Activated gamma-delta T cell (primary cell): ENCODE results near the gene NCK2.

ENCODE experiments used
- DNase-seq: peaks from one replicate; lab custom pipeline; 2025; lab: John Stamatoyannopoulos, UW

NCK2 gene

GRCh38 chr2:105873721-105874120 is 129.0 kb downstream of the NCK2 start:
- DNase-seq = no peak

- no peak for DNase-seq
Measured at GRCh38 chr2:105874466-105874865, 129.8 kb downstream of the NCK2 start.

DNA sequence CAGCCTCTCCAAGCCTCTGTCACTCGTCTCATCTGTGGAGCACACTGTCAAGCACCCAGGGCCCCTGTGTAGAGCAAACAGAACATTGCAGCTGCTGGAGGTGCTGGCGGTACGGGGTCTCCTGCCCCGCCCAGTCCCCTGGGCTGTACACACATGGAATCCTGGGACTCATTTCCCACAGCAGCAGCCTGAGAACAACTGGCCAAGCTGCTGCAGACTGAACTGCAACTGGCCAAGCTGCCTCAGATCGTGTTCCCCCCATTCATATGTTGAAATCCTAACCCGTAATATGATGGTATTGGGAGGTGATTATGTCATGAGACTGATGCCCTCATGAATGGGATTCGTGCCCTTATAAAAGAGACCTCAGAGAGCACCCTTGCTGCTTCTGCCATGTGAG is 130.5 kb downstream of the NCK2 start:
- no peak for DNase-seq

DNA sequence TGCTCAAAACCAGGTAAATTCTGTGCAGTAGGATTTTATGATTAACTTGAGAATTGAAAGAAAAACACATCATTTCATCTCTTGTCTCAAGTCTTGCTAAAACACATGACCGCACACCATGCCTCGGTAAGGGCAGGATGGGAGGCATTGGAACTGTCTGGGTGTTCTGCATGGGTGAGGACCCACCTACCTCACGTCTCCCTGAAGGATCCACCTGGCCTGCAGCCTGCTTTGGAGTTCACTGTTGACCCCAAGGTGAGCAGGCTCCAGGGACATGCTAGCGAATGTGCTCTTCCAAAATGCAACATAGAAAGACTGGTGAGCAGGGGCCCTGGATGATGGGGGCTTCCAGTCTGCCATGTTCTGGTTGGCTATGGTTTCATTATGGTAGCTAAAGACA is 131.5 kb downstream of the NCK2 start:
- no peak for DNase-seq

GRCh38 chr2:105877945-105878344 is 133.2 kb downstream of the NCK2 start:
- no peak for DNase-seq

- no peak for DNase-seq
Measured at GRCh38 chr2:105879106-105879802, 134.5 kb downstream of the NCK2 start.

DNA sequence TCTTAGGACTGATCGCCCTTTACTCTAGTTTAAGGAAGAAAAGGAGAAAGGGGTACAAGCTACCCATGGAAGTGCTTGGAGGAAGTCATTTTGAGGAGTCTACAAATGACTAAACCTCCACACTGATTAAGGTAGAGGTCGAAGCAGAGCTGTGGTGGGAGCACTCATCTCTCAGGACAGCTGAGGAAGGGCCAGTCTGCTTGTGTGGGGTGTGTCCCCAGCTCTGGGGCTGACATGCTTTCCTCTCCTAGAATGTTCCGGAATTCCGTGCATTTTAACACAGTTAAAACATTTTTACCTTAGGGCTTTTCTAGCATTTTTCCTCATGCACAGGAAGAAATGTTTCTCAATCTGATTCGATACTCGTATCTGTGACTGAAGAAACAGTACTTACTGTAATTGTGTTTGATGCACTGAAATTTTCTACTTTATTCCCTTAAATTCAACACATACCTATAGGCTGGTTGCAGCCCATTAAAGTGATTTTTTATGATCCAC is 135.1 kb downstream of the NCK2 start:
- no peak for DNase-seq

DNA sequence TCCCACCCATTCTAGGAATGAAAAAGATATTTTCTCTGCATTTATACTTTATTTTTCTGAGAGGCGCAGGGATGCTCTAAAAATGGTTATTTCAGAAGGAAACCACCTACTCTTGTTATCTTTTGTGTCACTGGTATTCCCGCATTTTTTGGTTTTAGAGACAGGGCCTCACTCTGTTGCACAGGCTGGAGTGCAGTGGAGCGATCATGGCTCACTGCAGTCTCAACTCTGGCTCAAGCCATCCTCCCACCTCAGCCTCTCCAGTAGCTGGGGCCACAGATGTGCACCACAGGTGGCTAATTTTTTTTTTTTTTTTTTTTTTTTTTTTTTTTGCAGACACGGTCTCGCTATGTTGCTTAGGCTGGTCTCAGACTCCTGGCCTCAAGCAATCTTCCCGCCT is 135.9 kb downstream of the NCK2 start:
- no peak for DNase-seq

DNA sequence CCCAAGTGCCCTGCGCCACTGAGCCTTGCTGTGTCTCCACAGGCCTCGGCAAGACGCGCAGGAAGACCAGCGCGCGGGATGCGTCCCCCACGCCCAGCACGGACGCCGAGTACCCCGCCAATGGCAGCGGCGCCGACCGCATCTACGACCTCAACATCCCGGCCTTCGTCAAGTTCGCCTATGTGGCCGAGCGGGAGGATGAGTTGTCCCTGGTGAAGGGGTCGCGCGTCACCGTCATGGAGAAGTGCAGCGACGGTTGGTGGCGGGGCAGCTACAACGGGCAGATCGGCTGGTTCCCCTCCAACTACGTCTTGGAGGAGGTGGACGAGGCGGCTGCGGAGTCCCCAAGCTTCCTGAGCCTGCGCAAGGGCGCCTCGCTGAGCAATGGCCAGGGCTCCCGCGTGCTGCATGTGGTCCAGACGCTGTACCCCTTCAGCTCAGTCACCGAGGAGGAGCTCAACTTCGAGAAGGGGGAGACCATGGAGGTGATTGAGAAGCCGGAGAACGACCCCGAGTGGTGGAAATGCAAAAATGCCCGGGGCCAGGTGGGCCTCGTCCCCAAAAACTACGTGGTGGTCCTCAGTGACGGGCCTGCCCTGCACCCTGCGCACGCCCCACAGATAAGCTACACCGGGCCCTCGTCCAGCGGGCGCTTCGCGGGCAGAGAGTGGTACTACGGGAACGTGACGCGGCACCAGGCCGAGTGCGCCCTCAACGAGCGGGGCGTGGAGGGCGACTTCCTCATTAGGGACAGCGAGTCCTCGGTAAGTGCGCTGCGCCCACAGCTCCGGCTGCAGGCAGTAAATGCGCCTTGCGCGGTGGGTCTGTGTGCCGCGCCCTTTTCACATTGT is 136.8 kb downstream of the NCK2 start:
- DNase-seq = no peak

GRCh38 chr2:105882341-105882740 is 137.6 kb downstream of the NCK2 start:
- DNase-seq = no peak

- no peak for DNase-seq
Measured at GRCh38 chr2:105882920-105883435, 138.3 kb downstream of the NCK2 start.

GRCh38 chr2:105883911-105884694 is 139.4 kb downstream of the NCK2 start:
- DNase-seq = no peak

GRCh38 chr2:105885456-105885855 is 140.7 kb downstream of the NCK2 start:
- no peak for DNase-seq

DNA sequence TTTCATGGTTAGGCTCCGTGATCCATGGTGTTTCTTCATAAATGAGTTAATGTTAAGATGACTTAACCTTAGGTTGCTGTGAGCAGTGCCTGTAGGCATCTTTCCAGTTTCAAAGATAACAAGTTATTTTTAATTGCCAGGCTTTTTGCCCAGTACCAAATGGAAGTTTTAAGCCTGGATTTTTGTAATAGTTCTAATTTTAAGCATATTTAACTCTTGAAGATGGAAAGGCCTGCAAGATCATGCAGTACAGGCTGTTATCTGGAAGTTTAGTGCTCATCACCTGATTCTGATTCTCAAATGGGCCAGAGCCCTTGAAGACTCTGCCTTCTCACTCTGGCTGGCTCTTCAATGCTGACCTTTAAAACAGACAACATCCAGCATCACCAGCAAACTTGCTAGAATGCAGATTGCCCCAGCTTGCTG is 141.3 kb downstream of the NCK2 start:
- DNase-seq = no peak

DNA sequence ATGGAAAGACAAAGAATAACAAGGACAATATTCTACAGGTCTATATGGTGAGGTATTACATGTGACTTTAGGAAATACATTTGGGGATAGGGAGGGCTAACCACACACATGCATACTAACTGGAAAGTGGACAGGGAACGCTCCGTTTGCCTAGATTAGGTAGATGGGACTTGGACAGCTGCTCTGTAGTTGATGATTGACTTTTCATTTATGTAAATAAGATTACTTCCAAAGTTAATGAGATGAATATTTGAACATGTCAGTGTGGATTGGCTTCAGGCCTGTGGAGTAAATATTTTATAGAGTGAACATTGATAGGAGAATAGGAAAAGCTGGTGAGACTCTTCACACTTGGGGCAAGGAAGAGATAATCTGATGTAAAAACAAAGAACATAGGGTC is 142.0 kb downstream of the NCK2 start:
- DNase-seq = no peak

- no peak for DNase-seq
Measured at GRCh38 chr2:105887256-105887655, 142.5 kb downstream of the NCK2 start.

- DNase-seq = no peak
Measured at GRCh38 chr2:105888625-105889024, 143.9 kb downstream of the NCK2 start.

GRCh38 chr2:105889046-105889445 is 144.3 kb downstream of the NCK2 start:
- no peak for DNase-seq

- no peak for DNase-seq
Measured at GRCh38 chr2:105890111-105890510, 145.4 kb downstream of the NCK2 start.

- no peak for DNase-seq
Measured at GRCh38 chr2:105890856-105891255, 146.1 kb downstream of the NCK2 start.

DNA sequence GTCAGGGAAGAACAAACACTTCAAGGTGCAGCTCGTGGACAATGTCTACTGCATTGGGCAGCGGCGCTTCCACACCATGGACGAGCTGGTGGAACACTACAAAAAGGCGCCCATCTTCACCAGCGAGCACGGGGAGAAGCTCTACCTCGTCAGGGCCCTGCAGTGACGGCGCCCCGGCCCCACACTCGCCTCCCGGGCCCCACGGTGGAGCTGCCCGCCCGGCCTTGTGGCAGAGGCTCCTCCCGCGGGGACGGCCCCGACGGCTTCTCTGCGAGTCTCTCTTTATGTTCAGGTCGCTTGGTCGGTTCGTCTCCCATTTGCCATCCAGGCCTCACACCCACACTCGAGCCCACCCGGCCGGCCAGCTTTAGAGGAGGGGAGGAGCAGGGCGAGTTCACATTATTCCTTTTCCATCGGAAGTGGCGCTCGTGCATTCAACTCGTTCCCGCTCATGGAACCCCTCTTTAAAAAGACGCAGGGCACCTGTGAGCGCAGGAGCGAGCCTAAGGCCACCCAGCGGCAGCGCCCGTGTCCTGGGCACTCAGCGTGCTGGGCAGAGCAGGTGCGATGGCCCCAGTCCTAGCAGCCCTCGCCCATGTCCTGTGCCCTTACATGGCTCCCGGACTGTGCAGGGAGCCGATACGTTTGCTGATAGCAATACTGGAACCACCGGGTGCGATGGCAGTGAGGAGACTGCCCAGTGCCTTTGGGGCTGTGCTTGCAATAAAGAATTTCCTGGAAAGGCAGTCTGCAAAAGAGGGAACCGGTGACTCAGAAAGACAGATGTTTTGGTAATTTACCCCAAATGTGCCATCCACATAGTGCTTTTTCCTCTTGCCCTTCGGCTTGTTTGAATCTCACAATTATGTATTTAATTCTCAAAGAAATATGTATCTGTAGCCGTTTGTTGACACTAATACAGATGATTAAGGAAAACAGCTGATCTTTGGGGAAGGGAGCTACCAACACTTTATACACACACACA is 148.6 kb downstream of the NCK2 start:
- DNase-seq = no peak
